Measurements from ENCODE around the gene NT5DC4. TPM values are rescaled to one million over a fixed set of nuclear protein-coding genes. Genes with fewer than 3 reads are reported as not detected.

The NT5DC4 gene
- total RNA-seq, 1 donor from 2014 or later = not detected

GRCh38 chr2:112787729-112788393, 67.0 kb downstream of the NT5DC4 start:
- no peak overlapping the region for H3K27ac Mint-ChIP-seq (ENCODE audit: unreplicated experiment)
- no peaks in the 10 kb centered on the region for H3K36me3 Mint-ChIP-seq (ENCODE audit: low read depth, unreplicated experiment)
- H3K4me3 Mint-ChIP-seq (ENCODE audit: unreplicated experiment) = no peak overlapping the region
- H3K27me3 Mint-ChIP-seq (ENCODE audit: unreplicated experiment) = peaks cover 2% of the 10 kb centered on the region
- DNase-seq (ENCODE audit: low spot score) = no peak
- no peak for TF ChIP-seq CTCF (IDR thresholded peaks at IDR 0.05; ENCODE audit: unreplicated experiment)
- no peaks in the 10 kb centered on the region for H3K9me3 Mint-ChIP-seq (ENCODE audit: unreplicated experiment)
- peaks cover 17% of the 10 kb centered on the region for H3K4me1 Mint-ChIP-seq (ENCODE audit: unreplicated experiment)

- H3K27me3 Mint-ChIP-seq (ENCODE audit: unreplicated experiment) = peaks cover 2% of the 10 kb centered on the region
- H3K4me3 Mint-ChIP-seq (ENCODE audit: unreplicated experiment) = no peak overlapping the region
- no peaks in the 10 kb centered on the region for H3K9me3 Mint-ChIP-seq (ENCODE audit: unreplicated experiment)
- H3K27ac Mint-ChIP-seq (ENCODE audit: unreplicated experiment) = no peak overlapping the region
- DNase-seq (ENCODE audit: low spot score) = no peak
- H3K36me3 Mint-ChIP-seq (ENCODE audit: low read depth, unreplicated experiment) = no peaks in the 10 kb centered on the region
- TF ChIP-seq CTCF (IDR thresholded peaks at IDR 0.05; ENCODE audit: unreplicated experiment) = no peak
- peaks cover 11% of the 10 kb centered on the region for H3K4me1 Mint-ChIP-seq (ENCODE audit: unreplicated experiment)
Measured at GRCh38 chr2:112788653-112789052, 67.8 kb downstream of the NT5DC4 start.

Other genes with a start within 250 kb of the NT5DC4 start
- 89.9 TPM for gene TTL, start 238.9 kb upstream of the NT5DC4 start, total RNA-seq (ENCODE audit: unreplicated experiment)
- 22.1 TPM for gene POLR1B, start 178.6 kb upstream of the NT5DC4 start, total RNA-seq (ENCODE audit: unreplicated experiment)
- gene CHCHD5, start 136.4 kb upstream of the NT5DC4 start, total RNA-seq (ENCODE audit: unreplicated experiment) = 27.4 TPM
- 255 TPM for gene SLC20A1, start 75.1 kb upstream of the NT5DC4 start, total RNA-seq (ENCODE audit: unreplicated experiment)
- gene CKAP2L, start 43.6 kb downstream of the NT5DC4 start, total RNA-seq (ENCODE audit: unreplicated experiment) = 5.5 TPM
- 0.26 TPM for gene IL1A, start 63.5 kb downstream of the NT5DC4 start, total RNA-seq (ENCODE audit: unreplicated experiment)
- gene IL1B, start 115.8 kb downstream of the NT5DC4 start, total RNA-seq (ENCODE audit: unreplicated experiment) = not detected
- gene IL37, start 190.1 kb downstream of the NT5DC4 start, total RNA-seq (ENCODE audit: unreplicated experiment) = not detected